PC-3 (cell line): ENCODE measurements around the gene TCF20. TPM values are rescaled to one million over a fixed set of nuclear protein-coding genes. Genes with fewer than 3 reads are reported as not detected.

Experiments
- ATAC-seq: fragments of 200-7000 bp; cut with Tn5 transposase; 2 replicates; pipeline ENCODE4 v1.9.1; 2020; ENCODE audit warnings: mild to moderate bottlenecking, moderate library complexity
- BruUV-seq: library from RNA; stranded (reverse); fragments of 400-500 nt; replicated peaks from 2 replicates; lab custom pipeline; 2021; lab: Mats Ljungman, UMichigan
- CTCF ChIA-PET: fragments of 300-600 bp; sonication (Branson Sonifier 250); formaldehyde crosslinking; loops from one replicate; lab custom pipeline; 2022; ENCODE audit warnings: antibody characterized with exemption; lab: Charles Lee
- POLR2A ChIA-PET: fragments of 300-600 bp; sonication (Branson Sonifier 250); formaldehyde crosslinking; loops from one replicate; lab custom pipeline; 2022; ENCODE audit warnings: antibody characterized with exemption; ENCODE audit not compliant: unreplicated experiment; lab: Charles Lee
- DNase-seq: peaks from one replicate; pipeline ENCODE4 v3.0.0-alpha.2; 2015
- H2AFZ ChIP-seq: fragments of 300-600 bp; sonication (generic); 2 replicates; pipeline ENCODE4 v1.6.0; 2016; ENCODE audit warnings: antibody characterized with exemption, low read length
- H3F3A ChIP-seq: fragments of 300-600 bp; sonication (generic); one replicate; pipeline ENCODE4 v1.6.0; 2017; ENCODE audit warnings: antibody characterized with exemption, low read length, control low read depth, mild to moderate bottlenecking; ENCODE audit not compliant: unreplicated experiment
- H3K27ac ChIP-seq: fragments of 300-600 bp; sonication (generic); 2 replicates; pipeline ENCODE4 v1.5.1; 2016; ENCODE audit warnings: mild to moderate bottlenecking, low read length
- H3K27me3 ChIP-seq: fragments of 300-600 bp; sonication (generic); 2 replicates; pipeline ENCODE4 v1.6.1; 2016; ENCODE audit warnings: low read length, mixed read lengths
- H3K36me3 ChIP-seq: fragments of 300-600 bp; sonication (generic); 2 replicates; pipeline ENCODE4 v1.6.1; 2016; ENCODE audit warnings: low read depth, mixed run types, low read length, mixed read lengths
- H3K4me1 ChIP-seq: fragments of 300-600 bp; sonication (generic); 2 replicates; pipeline ENCODE4 v1.5.1; 2016; ENCODE audit warnings: low read length; ENCODE audit not compliant: insufficient read depth
- H3K4me2 ChIP-seq: fragments of 300-600 bp; sonication (generic); 2 replicates; pipeline ENCODE4 v1.6.0; 2016; ENCODE audit warnings: low read length
- H3K4me3 ChIP-seq: fragments of 300-600 bp; sonication (generic); 2 replicates; pipeline ENCODE4 v1.5.1; 2016; ENCODE audit warnings: mild to moderate bottlenecking, low read length, mixed read lengths
- H3K79me2 ChIP-seq: fragments of 300-600 bp; sonication (generic); 2 replicates; pipeline ENCODE4 v1.6.1; 2017; ENCODE audit warnings: low read length, mixed read lengths
- H3K9ac ChIP-seq: fragments of 300-600 bp; sonication (generic); 2 replicates; pipeline ENCODE4 v1.6.0; 2016; ENCODE audit warnings: mild to moderate bottlenecking, low read length
- H3K9me2 ChIP-seq: fragments of 300-600 bp; sonication (generic); replicated peaks from 2 replicates; pipeline ENCODE4 v1.6.1; 2016; ENCODE audit warnings: mixed run types, low read length, mixed read lengths
- H3K9me3 ChIP-seq: fragments of 300-600 bp; sonication (generic); 2 replicates; pipeline ENCODE4 v1.6.1; 2016; ENCODE audit warnings: low read length, mixed read lengths
- H4K20me1 ChIP-seq: fragments of 300-600 bp; sonication (generic); 2 replicates; pipeline ENCODE4 v1.6.1; 2016; ENCODE audit warnings: low read length, mixed read lengths
- CTCF ChIP-seq: fragments of 300-600 bp; sonication (generic); conservative IDR thresholded peaks from 2 replicates; pipeline ENCODE4 v1.5.1; 2017; ENCODE audit warnings: antibody characterized with exemption, low read depth, mild to moderate bottlenecking, low read length
- EZH2 ChIP-seq: fragments of 300-600 bp; sonication (generic); IDR thresholded peaks from one replicate; pipeline ENCODE4 v1.6.1; 2017; ENCODE audit warnings: antibody characterized with exemption, mild to moderate bottlenecking, low read length; ENCODE audit not compliant: unreplicated experiment
- EZH2phosphoT487 ChIP-seq: fragments of 300-600 bp; sonication (generic); IDR thresholded peaks from 2 replicates; pipeline ENCODE4 v1.6.1; 2018; ENCODE audit warnings: mild to moderate bottlenecking, antibody characterized with exemption, low read length, borderline replicate concordance
- intact Hi-C: fragments of 100-400 bp; cut with micrococcal nuclease; formaldehyde crosslinking; loops from 2 replicates; pipeline ENCODE4 v1.9.0; 2023
- total RNA-seq: library from RNA; depleted of rRNA; stranded (reverse); fragments of >200 nt; gene quantifications from 2 replicates; pipeline ENCODE4 v1.2.3, GENCODE V29; 2014

TCF20 gene
- total RNA-seq, 1 experiment from 2014 or later, result 36.0 TPM

- Histone ChIP-seq H3K4me2 (no peak overlapping the region), H3K27me3 (no peaks in the 10 kb centered on the region), H3K9ac (no peak overlapping the region), H3K36me3 (no peaks in the 10 kb centered on the region), H3K27ac (no peak overlapping the region), H3K79me2 (no peaks in the 10 kb centered on the region), H2AFZ (no peak overlapping the region), H4K20me1 (no peaks in the 10 kb centered on the region), H3K4me3 (no peak overlapping the region), H3F3A (no peaks in the 10 kb centered on the region), H3K9me2 (no peaks in the 10 kb centered on the region), H3K9me3 (no peaks in the 10 kb centered on the region), H3K4me1 (peaks cover 15% of the 10 kb centered on the region)
- ChIA-PET POLR2A (no interaction called here), CTCF (no interaction called here)
- DNase-seq (no peak), ATAC-seq (no peak)
- no TSS peak for BruUV-seq
- TF ChIP-seq EZH2 (no peak), CTCF (no peak), EZH2phosphoT487 (no peak)
- intact Hi-C loops, result no loop called here
Observed at GRCh38 chr22:42315392-42315756, 44.9 kb upstream of the TCF20 start.

GRCh38 chr22:42314709-42315391 is 44.4 kb upstream of the TCF20 start:
- H2AFZ ChIP-seq, result no peak overlapping the region
- no peak overlapping the region for H3K27ac ChIP-seq
- peaks cover 15% of the 10 kb centered on the region for H3K4me1 ChIP-seq
- ATAC-seq, result no peak
- H3K9ac ChIP-seq, result no peak overlapping the region
- ChIA-PET POLR2A (no interaction called here), CTCF (no interaction called here)
- intact Hi-C loops, result no loop called here
- no peaks in the 10 kb centered on the region for H3K36me3 ChIP-seq
- BruUV-seq, result no TSS peak
- H3K9me2 ChIP-seq, result no peaks in the 10 kb centered on the region
- no peak overlapping the region for H3K4me3 ChIP-seq
- H3K4me2 ChIP-seq, result no peak overlapping the region
- H4K20me1 ChIP-seq, result no peaks in the 10 kb centered on the region
- DNase-seq, result no peak
- H3K9me3 ChIP-seq, result no peaks in the 10 kb centered on the region
- no peaks in the 10 kb centered on the region for H3F3A ChIP-seq
- no peaks in the 10 kb centered on the region for H3K27me3 ChIP-seq
- TF ChIP-seq EZH2phosphoT487 (no peak), CTCF (no peak)
- H3K79me2 ChIP-seq, result no peaks in the 10 kb centered on the region

- ATAC-seq, result peak; percentile 66
- Histone ChIP-seq H4K20me1 (no peaks in the 10 kb centered on the region), H3F3A (no peaks in the 10 kb centered on the region), H3K27me3 (no peaks in the 10 kb centered on the region), H3K4me1 (peaks cover 15% of the 10 kb centered on the region), H3K36me3 (no peaks in the 10 kb centered on the region), H3K4me2 (peak overlapping the region; percentile 48; the same call in 1 of the 2 replicates), H3K9ac (no peak overlapping the region), H3K9me3 (no peaks in the 10 kb centered on the region), H3K27ac (peak overlapping the region; percentile 50), H3K4me3 (no peak overlapping the region), H3K9me2 (no peaks in the 10 kb centered on the region), H2AFZ (no peak overlapping the region), H3K79me2 (no peaks in the 10 kb centered on the region)
- ChIA-PET CTCF (no interaction called here), POLR2A (no interaction called here)
- intact Hi-C loops, result no loop called here
- DNase-seq, result peak; percentile 77
- TF ChIP-seq CTCF, result peak; percentile 59
- no peak for TF ChIP-seq EZH2phosphoT487
- BruUV-seq, result no TSS peak
Observed at GRCh38 chr22:42313804-42314581, 43.5 kb upstream of the TCF20 start.
